H1 (cell line): ENCODE results near the gene NDST3. TPM values are rescaled to one million over a fixed set of nuclear protein-coding genes. Genes with fewer than 3 reads are reported as not detected.

ENCODE experiments used
- CTCF ChIA-PET: fragments of 300-600 bp; sonication (Branson Sonifier 250); formaldehyde crosslinking; loops from one replicate; lab custom pipeline; 2021; ENCODE audit not compliant: partially characterized antibody; lab: Charles Lee
- POLR2A ChIA-PET: fragments of 300-600 bp; sonication (Branson Sonifier 250); formaldehyde crosslinking; loops from one replicate; lab custom pipeline; 2021; ENCODE audit warnings: inconsistent platforms; ENCODE audit not compliant: partially characterized antibody; lab: Charles Lee
- DNase-seq, 2 experiments: peaks; one replicate each; pipeline versions ENCODE4 v3.0.0 to v3.0.0-alpha.2; 2010 to 2022; ENCODE audit warnings: low spot score in 2 of 2, low read depth in 1 of 2, mixed read lengths in 1 of 2
- FAIRE-seq: peaks from 2 replicates; lab custom pipeline; 2011; peaks lifted over from hg19 to GRCh38; lab: Jason Lieb, UNC
- H2AFZ ChIP-seq: 2 replicates; pipeline ENCODE4 v1.8.1; 2012; ENCODE audit warnings: low read length, inconsistent platforms
- H2AK5ac ChIP-seq: 2 replicates; pipeline ENCODE4 v1.6.1; 2013; ENCODE audit warnings: low read depth, low read length
- H2BK120ac ChIP-seq: replicated peaks from 2 replicates; pipeline ENCODE3; 2013; ENCODE audit warnings: low read depth, low read length, inconsistent platforms
- H2BK12ac ChIP-seq: 2 replicates; pipeline ENCODE4 v1.6.1; 2013; ENCODE audit warnings: low read depth, low read length
- H2BK15ac ChIP-seq: 2 replicates; pipeline ENCODE4 v1.6.1; 2013; ENCODE audit warnings: low read length
- H2BK20ac ChIP-seq: 2 replicates; pipeline ENCODE4 v1.6.1; 2013; ENCODE audit warnings: low read length
- H2BK5ac ChIP-seq: 2 replicates; pipeline ENCODE4 v1.6.1; 2013; ENCODE audit warnings: low read depth, low read length
- H3K14ac ChIP-seq: 2 replicates; pipeline ENCODE4 v1.6.1; 2013; ENCODE audit warnings: inconsistent platforms; ENCODE audit not compliant: insufficient read length
- H3K18ac ChIP-seq: 2 replicates; pipeline ENCODE4 v1.6.1; 2013; ENCODE audit warnings: low read length; ENCODE audit errors: extremely low read depth
- H3K23ac ChIP-seq: 2 replicates; pipeline ENCODE4 v1.6.1; 2013; ENCODE audit warnings: inconsistent platforms; ENCODE audit not compliant: insufficient read length
- H3K23me2 ChIP-seq: 2 replicates; pipeline ENCODE4 v1.6.1; 2013; ENCODE audit warnings: low read depth, low read length
- H3K27ac ChIP-seq: 2 replicates; pipeline ENCODE4 v1.6.1; 2011; ENCODE audit warnings: low read depth, low read length, inconsistent platforms
- H3K27me3 ChIP-seq, 4 experiments: replicated peaks in 1 of 4; 1 replicate in 1 of 4; 2 replicates in 3 of 4; pipeline versions ENCODE4 v1.6.1 to v1.8.1; 2011 to 2013; ENCODE audit warnings: low read length in 3 of 4, mild to moderate bottlenecking in 3 of 4, inconsistent platforms in 2 of 4, mixed read lengths in 2 of 4, moderate library complexity in 1 of 4; ENCODE audit not compliant: control insufficient read depth in 3 of 4, insufficient read depth in 3 of 4; ENCODE audit errors: extremely low read depth in 1 of 4
- H3K36me3 ChIP-seq, 4 experiments: 2 replicates each; pipeline versions ENCODE4 v1.6.1 to v1.8.1; 2011 to 2013; ENCODE audit warnings: mild to moderate bottlenecking in 4 of 4, low read length in 3 of 4, moderate library complexity in 2 of 4, control low read depth in 1 of 4, inconsistent platforms in 1 of 4; ENCODE audit not compliant: insufficient read depth in 4 of 4, control insufficient read depth in 2 of 4
- H3K4ac ChIP-seq: replicated peaks from 2 replicates; pipeline ENCODE3; 2013; ENCODE audit warnings: low read length, low read depth, mixed read lengths, inconsistent platforms; ENCODE audit not compliant: insufficient read length
- H3K4me1 ChIP-seq, 4 experiments: replicated peaks in 1 of 4; 1 replicate in 1 of 4; 2 replicates in 3 of 4; pipeline versions ENCODE4 v1.6.1 to v1.8.1; 2011 to 2013; ENCODE audit warnings: low read length in 3 of 4, inconsistent platforms in 2 of 4, mixed read lengths in 1 of 4; ENCODE audit not compliant: insufficient read depth in 4 of 4, control insufficient read depth in 3 of 4
- H3K4me2 ChIP-seq, 2 experiments: 2 replicates each; pipeline versions ENCODE4 v1.6.1 to v1.8.1; 2011 to 2013; ENCODE audit warnings: low read depth in 2 of 2, low read length in 2 of 2, control low read depth in 1 of 2, inconsistent platforms in 1 of 2, mild to moderate bottlenecking in 1 of 2; ENCODE audit not compliant: insufficient read depth in 1 of 2
- H3K4me3 ChIP-seq, 4 experiments: fragments of 200-600, 300-600 bp in 1 of 4; sonication (generic), shearing (Covaris generic), sonication (Bioruptor Twin) in 1 of 4; 2 replicates each; pipeline versions ENCODE4 v1.5.1 to v1.8.1; 2011 to 2016; ENCODE audit warnings: low read length in 4 of 4, low read depth in 3 of 4, control low read depth in 2 of 4, inconsistent platforms in 2 of 4, mild to moderate bottlenecking in 2 of 4, mixed read lengths in 1 of 4, moderate library complexity in 1 of 4; ENCODE audit not compliant: insufficient read depth in 2 of 4; ENCODE audit errors: extremely low read depth in 1 of 4
- H3K56ac ChIP-seq: replicated peaks from 2 replicates; pipeline ENCODE3; 2013; ENCODE audit warnings: low read depth, mild to moderate bottlenecking, mixed read lengths, low read length, inconsistent platforms; ENCODE audit not compliant: insufficient read length
- H3K79me1 ChIP-seq: 2 replicates; pipeline ENCODE4 v1.6.1; 2013; ENCODE audit warnings: low read depth, low read length, control low read depth
- H3K79me2 ChIP-seq, 2 experiments: 2 replicates each; pipeline versions ENCODE4 v1.6.1 to v1.8.1; 2012 to 2013; ENCODE audit warnings: low read length in 2 of 2, mild to moderate bottlenecking in 2 of 2, inconsistent platforms in 1 of 2; ENCODE audit not compliant: insufficient read depth in 2 of 2, control insufficient read depth in 1 of 2
- H3K9ac ChIP-seq, 4 experiments: replicated peaks in 1 of 4; 1 replicate in 1 of 4; 2 replicates in 3 of 4; pipeline versions ENCODE4 v1.6.1 to v1.8.1; 2011 to 2013; ENCODE audit warnings: low read depth in 3 of 4, low read length in 3 of 4, control low read depth in 2 of 4, mild to moderate bottlenecking in 2 of 4, moderate library complexity in 2 of 4, inconsistent platforms in 1 of 4; ENCODE audit errors: extremely low read depth in 1 of 4
- H3K9me3 ChIP-seq, 2 experiments: 2 replicates each; pipeline versions ENCODE4 v1.6.1 to v1.8.1; 2012 to 2013; ENCODE audit warnings: mild to moderate bottlenecking in 2 of 2, moderate library complexity in 2 of 2, control low read depth in 1 of 2, inconsistent platforms in 1 of 2, low read depth in 1 of 2, low read length in 1 of 2, mixed read lengths in 1 of 2; ENCODE audit not compliant: insufficient read depth in 2 of 2
- H4K20me1 ChIP-seq, 2 experiments: replicated peaks in 1 of 2; 2 replicates each; pipeline versions ENCODE3 to v1.8.1; 2011 to 2013; ENCODE audit warnings: inconsistent platforms in 2 of 2, low read length in 2 of 2, mild to moderate bottlenecking in 1 of 2; ENCODE audit not compliant: insufficient read depth in 2 of 2, control insufficient read depth in 1 of 2
- H4K5ac ChIP-seq: 2 replicates; pipeline ENCODE4 v1.6.1; 2013; ENCODE audit warnings: low read length, low read depth, mixed read lengths, inconsistent platforms; ENCODE audit not compliant: insufficient read length
- H4K8ac ChIP-seq: 2 replicates; pipeline ENCODE4 v1.8.0; 2013; ENCODE audit warnings: mild to moderate bottlenecking, moderate library complexity, low read length, inconsistent platforms; ENCODE audit not compliant: insufficient read depth; ENCODE audit errors: extremely low read depth
- H4K91ac ChIP-seq: replicated peaks from 2 replicates; pipeline ENCODE3; 2013; ENCODE audit warnings: low read length, mixed read lengths, inconsistent platforms; ENCODE audit not compliant: insufficient read length
- ATF3 ChIP-seq: IDR thresholded peaks from 2 replicates; pipeline ENCODE4 v1.6.1; 2011; ENCODE audit warnings: low read depth, mild to moderate bottlenecking, low read length; ENCODE audit not compliant: insufficient read depth
- JUND ChIP-seq: IDR thresholded peaks from 2 replicates; pipeline ENCODE4 v1.6.1; 2011; ENCODE audit warnings: mild to moderate bottlenecking, improper control_type of control experiment, low read length
- POLR2A ChIP-seq, 2 experiments: IDR thresholded peaks; 1 replicate in 1 of 2; 2 replicates in 1 of 2; pipeline ENCODE4 v1.6.1; 2011; ENCODE audit warnings: low read depth in 2 of 2, low read length in 2 of 2, mild to moderate bottlenecking in 2 of 2; ENCODE audit errors: control extremely low read depth in 1 of 2
- RFX5 ChIP-seq: IDR thresholded peaks from 2 replicates; pipeline ENCODE4 v1.6.1; 2011; ENCODE audit warnings: low read depth, low read length, improper control_type of control experiment, borderline replicate concordance
- SUZ12 ChIP-seq: fragments of 200-600 bp; sonication (generic); IDR thresholded peaks from 2 replicates; pipeline ENCODE4 v1.6.1; 2012; ENCODE audit warnings: mild to moderate bottlenecking, inconsistent platforms, low read length, moderate library complexity, mixed read lengths
- TAF1 ChIP-seq: IDR thresholded peaks from 2 replicates; pipeline ENCODE4 v1.6.1; 2011; ENCODE audit warnings: mild to moderate bottlenecking, low read depth, low read length
- WGBS, 2 experiments: shearing (Covaris generic) in 1 of 2; methylation state at CpG; one replicate each; pipeline versions ENCODE4 v1.1.6 to v1.1.7; 2013 to 2015; ENCODE audit warnings: low lambda C conversion rate in 2 of 2, mixed read lengths in 2 of 2, inconsistent platforms in 1 of 2, low coverage in 1 of 2, missing lambda C conversion rate in 1 of 2; ENCODE audit not compliant: insufficient replicate concordance in 2 of 2, insufficient coverage in 1 of 2, insufficient read length in 1 of 2; ENCODE audit errors: extremely low coverage in 1 of 2, missing lambda C conversion rate in 1 of 2; 5-methylcytosine and 5-hydroxymethylcytosine counted together
- polyA plus RNA-seq, 7 experiments: library from polyadenylated mRNA; depleted of rRNA in 3 of 7; stranded (reverse) in 5 of 7; unstranded in 2 of 7; fragments of >200 nt in 5 of 7; fragments of 200-250 nt in 2 of 7; gene quantifications; 1 replicate in 5 of 7; 2 replicates in 1 of 7; 4 replicates in 1 of 7; pipeline versions ENCODE4 v1.2.1 to v1.2.3, GENCODE V29; 2011 to 2013; ENCODE audit warnings: missing spikeins in 2 of 7, mixed read lengths in 2 of 7
- total RNA-seq: library from RNA; stranded (reverse); fragmentation: NEBNext Ultra II Directional; extraction: Animal tissue kit (Norgen Biotek cat#: 25700); gene quantifications from 2 replicates; pipeline ENCODE4 v1.2.1, GENCODE V29; 2021

NDST3 gene
- total and polyA plus RNA-seq, 2 of the 8 experiments (the other 6 are each of a cell fraction or from before 2014, with no cell fraction given): 0.35 to 0.60 TPM

GRCh38 chr4:118215826-118216225 is 181.5 kb downstream of the NDST3 start:
- Histone ChIP-seq H3K4me1 (no peaks in the 10 kb centered on the region), H4K8ac (no peak overlapping the region), H3K27ac (no peak overlapping the region), H3K4me3 (no peak overlapping the region), H3K79me1 (no peaks in the 10 kb centered on the region), H2BK12ac (no peak overlapping the region), H4K91ac (no peak overlapping the region), H3K9ac (no peak overlapping the region), H3K36me3 (no peaks in the 10 kb centered on the region), H2BK120ac (no peak overlapping the region), H3K4me2 (no peak overlapping the region), H3K18ac (no peak overlapping the region), H2BK20ac (no peak overlapping the region), H3K9me3 (no peaks in the 10 kb centered on the region), H3K56ac (no peak overlapping the region), H3K4ac (no peak overlapping the region), H4K5ac (no peak overlapping the region), H2BK15ac (no peak overlapping the region), H3K27me3 (no peaks in the 10 kb centered on the region), H4K20me1 (no peaks in the 10 kb centered on the region), H2AK5ac (no peak overlapping the region), H3K14ac (no peak overlapping the region), H3K23me2 (no peaks in the 10 kb centered on the region), H2AFZ (no peak overlapping the region), H3K79me2 (no peaks in the 10 kb centered on the region), H2BK5ac (no peak overlapping the region), H3K23ac (no peak overlapping the region)
- ChIA-PET CTCF (interaction anchor here (1.3 to 5.2 kb wide), 2 partner anchors 9 to 507 kb away, joined by 3 to 24 read pairs; no protein-coding TSS in a partner anchor), POLR2A (no interaction called here)
- WGBS, 2 experiments: 95% methylated on average over 2 of the region's 2 CpGs; no CpG with 5 or more reads in 1 of the 2 experiments
- no peak for TF ChIP-seq TAF1
- no peak for TF ChIP-seq POLR2A (IDR thresholded peaks at IDR 0.05; ENCODE audit: control extremely low read depth in 1 of 2, low read depth in 2 of 2, low read length in 2 of 2)
- no peak for TF ChIP-seq SUZ12
- no peak for TF ChIP-seq RFX5
- TF ChIP-seq JUND: no peak
- no peak for TF ChIP-seq ATF3
- DNase-seq: no peak
- no peak for FAIRE-seq
